HG03103 (cell line): ENCODE measurements around the gene UBR4.
"Not testable (repeated sequence)": the region's sequence is repeated elsewhere in the genome, so short reads cannot be mapped to it uniquely, and the experiment has no call there.

Experiments
- ATAC-seq: cut with Tn5 transposase; IDR thresholded peaks from one replicate; pipeline ENCODE4 v1.9.1; 2021; ENCODE audit warnings: low read depth; ENCODE audit not compliant: unreplicated experiment

UBR4 gene

DNA sequence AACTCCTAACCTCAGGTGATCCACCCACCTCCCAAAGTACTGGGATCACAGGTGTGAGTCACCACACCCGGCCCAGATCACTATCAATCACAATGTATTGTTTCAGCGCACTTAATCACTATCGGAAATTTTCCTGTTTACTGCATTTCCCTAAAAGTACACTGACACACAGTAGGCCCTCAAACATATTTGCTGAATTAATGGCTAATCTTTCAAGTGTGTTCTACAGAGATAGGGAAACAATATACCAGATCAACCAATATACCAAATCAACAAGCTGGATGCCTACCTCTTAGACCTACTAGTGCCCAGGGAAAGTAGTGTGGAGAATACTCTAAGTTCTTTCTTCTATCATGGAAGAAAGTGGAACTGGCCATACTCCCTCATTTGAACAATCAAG, 17.1 kb downstream of the UBR4 start:
- no peak for ATAC-seq

DNA sequence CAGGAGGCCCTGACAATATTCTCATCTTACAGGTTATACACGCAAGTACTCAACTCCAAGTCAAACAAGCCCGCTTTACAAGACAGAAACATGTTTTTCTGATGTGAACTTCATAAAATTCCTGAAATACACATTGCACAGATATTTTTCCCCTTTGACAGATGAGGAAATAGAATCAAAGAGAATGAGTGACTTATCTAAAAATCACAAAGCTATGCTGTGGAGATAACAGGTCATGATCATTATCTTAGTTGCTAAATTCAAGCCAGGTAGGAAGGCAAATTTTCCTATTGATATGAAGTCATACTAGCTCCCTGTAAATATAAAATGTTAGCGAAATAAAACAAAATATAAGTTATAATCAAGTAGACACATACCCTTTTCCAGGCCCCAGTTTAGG, 18.3 kb downstream of the UBR4 start:
- no peak for ATAC-seq

DNA sequence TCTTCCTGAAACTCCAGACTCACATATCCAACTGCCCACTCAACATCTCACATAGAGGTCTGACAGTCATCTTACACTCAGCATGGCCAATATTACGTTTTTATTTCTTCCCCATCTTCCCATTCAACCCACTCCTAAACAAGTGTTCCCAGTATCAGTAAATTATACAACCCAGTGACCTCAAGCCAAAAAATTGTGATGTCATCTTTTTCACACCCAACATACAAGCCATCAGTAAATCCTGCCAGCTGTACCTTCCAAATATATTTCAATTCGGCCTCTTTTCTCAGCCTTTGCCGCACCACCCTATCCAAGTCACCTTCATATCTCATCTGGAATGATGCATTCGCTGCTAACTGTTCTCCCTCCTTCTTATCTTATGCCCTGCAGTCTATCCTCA, 19.6 kb downstream of the UBR4 start:
- ATAC-seq, result no peak

DNA sequence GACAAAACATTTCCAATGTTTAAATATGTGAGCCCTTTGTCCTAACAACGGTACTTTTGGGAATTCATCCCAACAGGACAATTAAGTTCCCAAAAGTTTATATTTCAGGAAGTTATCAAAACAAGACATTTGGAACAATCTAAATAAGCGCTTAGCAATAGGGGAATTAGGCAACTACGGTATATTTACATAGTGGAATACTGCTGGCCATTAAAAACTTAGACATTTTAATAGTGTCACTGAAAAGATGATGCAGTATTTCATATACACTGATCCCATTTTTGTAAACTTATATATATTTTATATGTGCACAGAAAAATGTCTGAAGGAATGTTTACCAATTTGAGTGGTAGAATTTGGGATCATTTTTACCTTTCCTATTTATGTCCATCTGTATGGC, 20.8 kb downstream of the UBR4 start:
- ATAC-seq, result no peak

DNA sequence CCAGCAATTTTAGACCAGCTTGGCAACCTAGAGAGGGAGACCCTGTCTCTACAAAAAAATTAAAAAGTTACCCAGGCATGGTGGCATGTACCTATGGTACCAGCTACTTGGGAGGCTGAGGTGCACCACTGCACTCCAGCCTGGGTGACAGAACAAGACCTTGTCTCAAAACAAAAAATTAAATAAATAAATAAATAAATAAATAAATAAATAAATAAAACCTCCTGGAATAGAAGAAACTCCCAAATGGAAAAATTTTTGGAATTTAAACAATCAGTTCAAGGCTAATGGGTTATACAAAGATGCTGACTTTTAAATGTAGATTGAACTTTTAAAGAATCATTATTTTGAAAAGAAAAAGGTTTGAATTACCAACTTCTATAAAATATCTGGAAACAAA, 22.2 kb downstream of the UBR4 start:
- ATAC-seq, result no peak

DNA sequence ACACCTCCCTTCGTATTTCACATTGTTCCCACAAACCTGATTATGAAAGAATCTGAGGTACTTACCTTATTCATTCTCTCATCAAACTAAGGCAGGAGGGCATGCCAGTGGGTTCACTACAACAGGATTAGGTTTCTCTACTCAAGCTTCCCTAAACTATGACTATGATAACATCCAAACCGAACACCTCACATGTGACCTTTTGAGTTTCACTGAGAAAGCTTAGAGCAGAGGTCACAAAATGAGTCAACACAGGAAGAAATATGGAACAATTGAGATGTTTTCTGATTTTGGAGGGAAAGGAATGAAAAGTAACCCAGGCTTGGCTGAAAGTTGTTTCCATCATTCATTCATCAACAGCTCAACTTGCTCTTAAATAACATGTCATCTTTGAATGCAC, 24.1 kb downstream of the UBR4 start:
- no peak for ATAC-seq

DNA sequence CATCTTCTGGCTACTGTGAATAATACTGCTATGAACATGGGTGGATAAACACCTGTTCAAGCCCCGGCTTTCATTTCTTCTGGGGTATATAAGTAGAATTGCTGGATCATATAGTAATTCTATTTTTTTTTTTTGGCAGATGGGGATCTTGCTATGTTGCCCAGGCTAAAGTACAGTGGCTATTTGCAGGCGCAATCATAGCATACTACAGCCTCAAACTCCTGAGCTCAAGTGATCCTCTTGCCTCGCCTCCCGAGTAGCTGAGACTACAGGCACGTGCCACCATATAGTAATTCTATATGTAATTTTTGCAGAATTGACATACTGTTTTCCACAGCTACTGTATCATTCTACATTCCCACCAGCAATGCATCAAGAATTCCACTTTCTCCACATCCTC, 27.8 kb downstream of the UBR4 start:
- no peak for ATAC-seq

DNA sequence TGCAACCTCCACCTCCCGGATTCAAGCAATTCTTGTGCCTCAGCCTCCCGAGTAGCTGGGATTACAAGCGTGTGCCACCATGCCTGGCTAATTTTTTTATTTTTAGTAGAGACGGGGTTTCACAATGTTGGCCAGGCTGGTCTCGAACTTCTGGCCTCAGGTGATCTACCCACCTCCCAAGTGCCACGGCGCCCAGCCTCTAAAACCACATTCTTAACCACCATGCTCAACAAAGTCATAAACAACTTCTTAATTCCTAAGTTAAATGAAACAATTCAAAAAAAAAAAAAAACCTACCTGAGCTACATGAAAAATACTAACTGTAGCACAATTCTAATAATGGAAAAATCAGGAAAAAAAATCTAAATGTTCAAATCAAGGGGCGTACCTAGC, 29.8 kb downstream of the UBR4 start:
- not testable (repeated sequence) for ATAC-seq

DNA sequence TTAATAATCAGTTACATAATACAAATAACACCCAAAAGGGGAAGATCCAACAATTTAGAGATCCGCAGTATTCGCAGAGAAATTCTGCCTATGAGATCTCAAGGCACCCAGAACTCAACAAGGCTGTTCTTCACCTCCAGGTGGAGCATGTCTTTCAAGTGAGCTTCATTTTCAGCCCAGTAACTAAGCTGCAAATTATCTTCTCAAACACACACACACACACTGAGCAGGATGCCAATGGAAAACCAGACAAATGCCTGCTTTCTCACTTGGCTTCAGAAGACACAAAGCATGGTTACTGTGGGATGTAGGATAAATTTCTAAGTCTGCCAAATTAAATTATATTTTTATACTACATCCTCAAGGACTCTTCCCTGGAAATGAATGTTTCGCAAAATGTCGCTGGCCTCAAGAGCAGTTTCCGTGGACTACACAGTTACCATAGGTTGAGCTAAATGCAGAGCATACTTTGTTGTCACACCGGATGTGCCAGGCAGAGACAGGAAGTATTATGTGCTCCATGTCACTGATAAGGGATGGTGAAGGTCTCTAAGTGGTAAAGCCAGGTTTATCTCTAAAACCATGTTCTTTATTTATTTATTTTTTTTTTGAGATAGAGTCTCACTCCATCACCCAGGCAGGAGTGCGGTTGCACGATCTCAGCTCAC, 30.3 kb downstream of the UBR4 start:
- no peak for ATAC-seq

DNA sequence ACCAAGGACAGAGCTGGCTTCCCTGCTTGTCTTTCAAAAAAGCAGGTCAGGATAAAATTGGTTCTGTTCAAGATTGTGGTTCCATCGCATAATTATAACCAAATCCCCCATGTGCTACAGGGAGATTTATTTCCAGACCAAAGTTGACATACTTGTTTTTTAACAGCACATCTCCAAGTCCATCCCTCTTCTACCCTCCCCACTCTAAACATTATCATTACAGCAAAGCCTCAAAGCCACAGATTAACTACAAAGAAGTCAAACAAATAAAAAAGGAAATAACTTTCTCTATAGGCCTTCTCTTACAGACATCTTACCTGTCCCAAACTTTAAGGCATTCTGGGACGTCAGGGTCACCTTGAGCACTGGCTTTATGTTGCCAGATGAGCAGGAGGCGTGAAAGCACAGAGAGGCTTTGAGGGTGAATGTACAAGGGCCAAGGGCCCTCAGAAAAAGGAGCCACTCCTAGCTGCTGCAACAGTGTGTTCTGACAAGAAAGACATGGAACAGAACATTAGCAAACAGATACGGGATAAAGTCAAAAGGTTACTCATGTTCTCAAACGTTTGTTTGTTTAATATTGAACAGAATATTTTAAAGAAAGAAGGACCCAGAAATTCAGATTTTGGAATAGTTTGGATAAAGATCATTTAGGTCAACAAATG, 31.2 kb downstream of the UBR4 start:
- no peak for ATAC-seq

DNA sequence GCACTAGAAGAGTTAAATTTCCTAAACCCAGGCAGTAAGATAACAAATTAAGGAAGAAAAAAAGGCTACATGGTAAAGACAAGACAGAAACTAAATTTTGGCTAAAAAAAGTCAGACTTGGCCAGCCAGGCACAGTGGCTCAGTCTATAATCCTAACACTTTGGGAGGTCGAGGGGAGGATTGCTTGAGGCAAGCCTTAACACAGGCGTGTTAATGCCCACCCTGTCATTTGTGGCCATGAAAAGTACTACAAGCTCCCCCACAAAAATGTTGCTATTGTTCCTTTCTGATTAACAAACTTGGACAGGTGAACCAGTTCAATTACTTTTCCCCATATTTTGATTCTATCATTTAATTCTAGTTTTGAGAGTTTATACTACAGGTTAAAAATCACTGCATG, 32.3 kb downstream of the UBR4 start:
- ATAC-seq, result no peak

DNA sequence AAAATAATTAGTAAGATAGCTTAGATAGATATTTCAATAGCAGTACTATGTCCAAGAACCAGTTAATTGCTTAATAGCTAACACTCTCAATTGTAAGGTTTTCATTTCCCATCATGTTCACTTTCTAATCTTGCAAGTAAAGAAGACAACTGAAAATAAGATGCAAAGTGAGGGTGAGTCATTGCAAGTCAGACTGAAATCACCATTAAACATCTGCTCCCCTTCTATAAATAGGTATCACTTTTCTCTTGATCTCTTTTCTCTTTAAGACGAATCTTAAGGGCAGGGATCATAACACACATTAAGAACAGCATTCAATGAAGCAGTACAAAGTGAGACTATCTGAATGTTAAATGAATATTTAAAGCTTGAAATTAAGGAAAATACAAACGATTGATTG, 40.4 kb downstream of the UBR4 start:
- no peak for ATAC-seq

DNA sequence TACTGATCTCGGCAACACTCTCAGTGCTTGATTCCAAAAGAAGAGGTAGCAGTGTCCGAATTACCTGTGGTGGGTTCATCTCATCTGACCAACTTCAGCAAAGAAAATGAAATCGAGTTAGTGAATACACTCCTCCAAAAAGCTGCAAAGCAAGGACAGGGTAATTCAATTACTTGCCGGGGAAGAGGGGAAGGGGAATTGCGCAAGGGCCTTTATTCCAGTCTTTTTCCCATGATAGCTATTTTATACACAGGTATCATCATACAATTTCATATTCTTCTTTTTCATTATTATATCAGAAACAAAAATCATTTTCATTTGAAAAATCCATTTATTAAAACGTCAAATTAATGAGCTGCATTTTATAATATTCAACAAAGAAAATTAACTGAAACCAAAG, 42.9 kb downstream of the UBR4 start:
- ATAC-seq, result no peak

DNA sequence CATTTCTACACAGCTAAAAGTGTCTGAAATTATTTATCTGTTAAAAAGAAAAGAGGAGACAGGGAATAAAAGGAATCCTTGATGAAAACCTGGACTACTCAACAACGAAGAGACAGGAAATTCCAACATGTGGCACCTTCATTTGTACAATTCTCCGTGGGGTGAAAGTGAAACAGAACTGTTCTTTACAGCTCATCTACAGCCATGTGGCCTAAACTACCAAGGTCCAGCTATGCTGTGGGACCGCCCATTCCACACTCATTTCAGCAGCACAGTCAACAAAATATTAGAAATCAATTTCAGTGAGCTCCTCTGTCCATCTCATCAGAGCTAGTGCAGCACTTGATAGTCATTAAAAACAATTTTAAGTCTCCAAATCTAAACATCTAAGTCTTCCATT, 44.0 kb downstream of the UBR4 start:
- ATAC-seq, result no peak

DNA sequence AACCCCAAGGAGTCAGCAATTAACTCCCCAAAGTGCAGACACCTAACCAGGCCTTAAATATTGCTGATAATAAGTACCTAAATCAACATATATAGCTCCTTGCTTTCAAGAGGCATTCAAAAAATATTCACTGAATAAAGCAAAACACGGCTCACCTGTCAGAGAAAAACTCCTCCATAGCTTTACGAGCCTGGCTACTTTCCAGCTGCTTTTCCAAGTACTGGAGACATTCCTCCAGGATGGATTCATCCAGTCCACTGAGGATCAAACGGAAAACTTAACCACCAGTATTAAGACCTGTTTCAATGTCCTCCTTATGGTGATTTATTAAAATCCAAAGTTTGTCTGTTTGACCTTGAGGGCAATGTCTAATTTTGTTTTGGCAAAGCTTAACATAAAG, 44.6 kb downstream of the UBR4 start:
- no peak for ATAC-seq

DNA sequence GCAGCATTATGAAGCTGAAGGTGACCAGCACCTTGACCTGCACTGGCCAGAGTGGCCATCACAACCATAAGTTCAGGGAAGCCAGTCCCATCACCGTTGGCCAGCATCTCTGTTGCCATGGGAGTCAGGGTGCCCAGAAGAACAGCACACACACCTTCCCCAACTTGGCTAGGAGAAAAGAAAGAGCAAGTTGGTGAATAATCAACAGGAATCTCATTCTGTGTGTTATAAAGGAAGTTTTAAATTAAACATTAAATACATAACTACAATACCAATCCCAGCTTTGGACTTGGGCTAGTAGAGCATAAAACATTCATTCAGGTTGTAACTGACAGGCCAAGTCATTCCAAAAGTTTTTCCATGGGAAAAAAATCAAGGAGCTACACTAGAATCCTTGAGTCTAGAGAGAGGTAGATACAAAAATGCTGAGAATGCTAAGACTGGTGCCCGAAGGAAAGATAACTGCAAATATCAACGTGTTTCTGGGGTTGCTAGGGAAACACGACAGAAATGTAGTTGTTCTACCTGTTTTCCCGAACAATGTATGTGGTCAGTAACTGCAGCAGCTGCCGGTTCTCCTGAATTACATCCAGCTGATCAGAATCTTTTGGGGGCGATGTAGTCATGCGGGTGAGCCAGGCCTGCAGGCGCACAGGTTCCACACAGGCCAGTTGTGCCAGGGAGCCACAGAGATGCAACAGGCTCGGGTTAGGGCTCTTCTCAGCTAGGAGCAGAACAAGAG, 45.6 kb downstream of the UBR4 start:
- ATAC-seq, result no peak

DNA sequence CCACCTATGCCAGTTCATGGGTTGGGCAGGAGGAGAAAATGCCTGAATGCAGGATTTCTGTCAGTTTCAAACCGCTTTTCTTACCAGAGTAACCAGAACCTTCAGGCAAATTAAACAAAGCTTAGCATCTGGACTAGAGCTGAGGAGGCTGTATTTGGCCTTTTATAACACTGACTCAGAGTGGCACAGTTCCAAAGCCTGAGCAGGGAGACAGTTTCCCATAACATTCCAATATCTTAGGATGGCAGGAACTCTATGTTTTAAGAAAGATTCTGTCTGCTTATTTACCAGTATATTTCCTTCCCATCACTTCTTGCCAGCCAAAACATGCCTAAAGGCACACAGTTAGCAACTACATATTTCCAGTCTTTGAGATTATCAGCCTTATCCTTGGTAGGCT, 46.8 kb downstream of the UBR4 start:
- no peak for ATAC-seq

DNA sequence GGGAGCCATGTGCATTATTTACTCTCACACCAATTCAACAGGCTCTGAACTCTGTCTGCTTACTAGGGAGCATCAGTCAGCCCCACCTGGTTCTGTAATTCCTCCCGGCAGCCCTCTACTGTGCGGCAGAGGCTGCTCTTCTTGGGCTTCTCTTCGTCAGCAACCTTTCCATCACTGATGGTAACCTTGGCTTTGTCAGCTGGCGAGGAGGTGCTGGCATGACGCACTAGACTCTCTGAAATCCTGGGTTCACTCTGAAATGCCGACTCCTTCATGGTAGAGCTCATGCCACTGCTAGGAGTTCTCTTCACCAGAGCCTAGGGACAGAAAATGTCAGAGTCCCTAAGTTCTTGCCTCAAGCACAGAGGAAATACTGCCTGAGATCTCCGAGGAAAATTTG, 49.2 kb downstream of the UBR4 start:
- ATAC-seq, result no peak

DNA sequence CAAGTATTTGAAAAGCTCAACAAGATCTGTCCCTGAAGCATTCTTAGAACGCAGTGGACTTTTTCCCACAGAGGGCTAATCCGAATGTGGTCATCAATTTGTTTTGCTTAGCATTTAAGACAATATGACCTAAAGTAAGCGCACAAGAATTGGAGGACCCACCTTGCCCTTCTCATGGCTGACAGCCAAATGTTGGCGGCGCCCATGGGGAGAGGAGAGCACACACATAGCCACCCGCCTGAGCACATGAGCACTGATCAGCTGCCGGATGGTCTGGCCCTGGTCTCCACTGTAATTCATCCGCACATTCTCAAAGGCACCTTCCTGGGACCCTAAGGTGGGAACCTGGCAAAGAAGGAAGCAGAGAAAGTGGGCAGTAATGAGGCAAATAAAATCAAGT, 52.4 kb downstream of the UBR4 start:
- no peak for ATAC-seq

DNA sequence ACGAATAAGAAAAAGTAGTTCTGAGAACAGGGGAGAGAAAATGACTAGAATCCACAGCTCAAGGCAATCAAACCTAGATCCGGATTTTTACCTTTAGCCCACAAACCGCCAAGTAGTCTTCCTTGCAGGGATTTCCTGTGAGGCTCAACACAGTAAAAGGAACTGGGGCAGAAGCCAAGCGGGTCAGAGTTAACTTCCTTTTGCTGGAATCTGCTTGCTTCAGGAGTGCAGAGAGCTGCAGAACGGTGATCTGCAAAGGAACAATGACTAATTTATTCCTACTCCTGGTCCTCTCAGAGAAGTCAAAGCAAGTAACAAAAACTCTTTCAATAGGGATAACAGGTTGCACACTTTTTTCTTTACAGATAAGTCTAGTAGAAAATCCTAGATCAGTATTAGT, 53.4 kb downstream of the UBR4 start:
- no peak for ATAC-seq

DNA sequence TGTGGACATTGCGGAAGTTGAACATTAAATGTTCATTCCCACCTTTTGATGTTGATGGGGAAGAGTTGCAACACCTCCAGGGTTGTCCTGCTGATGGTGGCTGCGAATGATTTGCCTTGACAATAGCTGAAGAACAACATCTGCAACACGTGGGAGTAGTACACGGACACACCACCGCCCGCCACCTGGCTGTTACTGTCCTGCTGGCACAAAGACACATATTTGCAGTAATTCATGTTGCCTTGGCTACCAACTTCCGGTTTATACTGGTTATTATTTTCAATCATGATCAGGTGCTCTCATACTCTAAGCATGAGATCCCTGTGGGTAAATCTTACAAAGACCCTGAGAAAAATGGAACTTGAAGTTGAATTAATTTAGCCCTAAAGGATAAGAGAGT, 55.2 kb downstream of the UBR4 start:
- no peak for ATAC-seq

DNA sequence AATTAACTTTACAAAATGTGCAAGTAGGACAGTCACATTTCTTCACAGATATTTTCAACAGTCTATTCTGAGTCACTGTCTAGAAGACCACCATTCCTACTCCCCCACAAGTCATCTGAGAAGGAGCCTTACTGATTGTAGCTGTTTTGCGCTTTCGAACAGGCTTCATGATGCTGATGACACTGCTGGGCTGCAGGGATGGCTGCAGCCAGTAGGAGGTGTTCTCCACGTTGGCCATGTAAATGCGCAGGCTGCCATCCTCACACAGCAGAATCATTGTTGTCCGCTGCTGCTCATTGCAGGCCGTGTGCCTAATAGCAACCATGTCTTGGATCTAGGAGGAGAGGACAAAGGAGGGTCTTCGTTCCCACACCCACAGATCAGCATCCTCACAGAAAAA, 56.9 kb downstream of the UBR4 start:
- no peak for ATAC-seq
